Thymus (tissue), 11 donors: Measurements from ENCODE around the gene ARHGEF1. TPM values are rescaled to one million over a fixed set of nuclear protein-coding genes. Genes with fewer than 3 reads are reported as not detected.

Source experiments
- DNase-seq, 9 donors: peaks; one replicate each; pipeline ENCODE4 v3.0.0-alpha.2; 2013; ENCODE audit warnings: low spot score in 9 of 9, low read depth in 6 of 9, missing footprints in 1 of 9
- H3K27ac ChIP-seq, 2 donors: one replicate each; pipeline ENCODE4 v1.5.1; 2013; ENCODE audit warnings: control low read depth in 1 of 2, low read depth in 1 of 2, low read length in 1 of 2, mild to moderate bottlenecking in 1 of 2, moderate library complexity in 1 of 2
- H3K27me3 ChIP-seq, 2 donors: one replicate each; pipeline ENCODE4 v1.5.1; 2013; ENCODE audit warnings: low read length in 1 of 2; ENCODE audit not compliant: control insufficient read depth in 2 of 2, insufficient read depth in 1 of 2
- H3K36me3 ChIP-seq, 2 donors: one replicate each; pipeline ENCODE4 v1.5.1; 2013; ENCODE audit warnings: low read length in 1 of 2, mild to moderate bottlenecking in 1 of 2, moderate library complexity in 1 of 2; ENCODE audit not compliant: control insufficient read depth in 2 of 2, insufficient read depth in 2 of 2
- H3K4me1 ChIP-seq, 2 donors: one replicate each; pipeline ENCODE4 v1.5.1; 2013; ENCODE audit warnings: low read length in 2 of 2; ENCODE audit not compliant: control insufficient read depth in 2 of 2, insufficient read depth in 2 of 2
- H3K4me3 ChIP-seq, 2 donors: one replicate each; pipeline ENCODE4 v1.5.1; 2013; ENCODE audit warnings: low read length in 2 of 2, control low read depth in 1 of 2, mild to moderate bottlenecking in 1 of 2
- H3K9me3 ChIP-seq, 2 donors: one replicate each; pipeline ENCODE4 v1.5.1; 2013; ENCODE audit warnings: low read length in 1 of 2, mild to moderate bottlenecking in 1 of 2; ENCODE audit not compliant: control insufficient read depth in 2 of 2, insufficient read depth in 1 of 2
- WGBS: extraction: QIAGEN DNeasy Blood & Tissue Kit; methylation state at CpG from one replicate; pipeline ENCODE4 v1.1.7; 2013; 5-methylcytosine and 5-hydroxymethylcytosine counted together
- polyA plus RNA-seq: library from polyadenylated mRNA; stranded (reverse); fragments of 200-250 nt; gene quantifications from one replicate; pipeline ENCODE4 v1.2.3, GENCODE V29; 2013
- total RNA-seq: library from RNA; stranded (reverse); fragments of 120-200 nt; gene quantifications from one replicate; pipeline ENCODE4 v1.2.4, GENCODE V29; 2013
- donor health status: healthy.

Gene ARHGEF1
- total and polyA plus RNA-seq, 2 donors, result 94.3 to 630 TPM

GRCh38 chr19:41887711-41888382, 4.9 kb downstream of the ARHGEF1 start:
- Histone ChIP-seq H3K27me3 (no peaks in the 10 kb centered on the region), H3K36me3 (peaks cover 41 to 45% of the 10 kb centered on the region in 2 donors), H3K4me3 (peak overlapping the region; percentile 55 to 76), H3K27ac (peak overlapping the region; percentile 90 to 96), H3K9me3 (no peaks in the 10 kb centered on the region), H3K4me1 (peaks cover 25 to 71% of the 10 kb centered on the region in 2 donors)
- 9% methylated on average over 17 of the region's 17 CpGs for WGBS
- peak in 4 of 9 donors; percentile 59 to 87 (median 74) for DNase-seq

GRCh38 chr19:41888926-41889325, 5.9 kb downstream of the ARHGEF1 start:
- H3K27ac ChIP-seq, result peak overlapping the region; percentile 90 to 96
- no peak for DNase-seq
- H3K9me3 ChIP-seq, result no peaks in the 10 kb centered on the region
- H3K36me3 ChIP-seq, result peaks cover 46 to 49% of the 10 kb centered on the region in 2 donors
- H3K27me3 ChIP-seq, result no peaks in the 10 kb centered on the region
- H3K4me1 ChIP-seq, result peaks cover 25 to 74% of the 10 kb centered on the region in 2 donors
- H3K4me3 ChIP-seq, result peak overlapping the region in 1 of 2 donors; percentile 55
- 81% methylated on average over 12 of the region's 12 CpGs for WGBS

- Histone ChIP-seq H3K27me3 (no peaks in the 10 kb centered on the region), H3K27ac (no peak overlapping the region), H3K4me1 (peaks cover 22 to 70% of the 10 kb centered on the region in 2 donors), H3K36me3 (peaks cover 54 to 58% of the 10 kb centered on the region in 2 donors), H3K9me3 (no peaks in the 10 kb centered on the region), H3K4me3 (no peak overlapping the region)
- no peak for DNase-seq
- 96% methylated on average over 8 of the region's 8 CpGs for WGBS
These were observed 6.9 kb downstream of the ARHGEF1 start for GRCh38 chr19:41889896-41890295.

- peaks cover 13 to 59% of the 10 kb centered on the region in 2 donors for H3K4me1 ChIP-seq
- no peak overlapping the region for H3K27ac ChIP-seq
These were observed 8.0 kb downstream of the ARHGEF1 start for GRCh38 chr19:41890936-41891335.

GRCh38 chr19:41892173-41892902, 9.4 kb downstream of the ARHGEF1 start:
- no peak overlapping the region for H3K27ac ChIP-seq
- 97% methylated on average over 34 of the region's 34 CpGs for WGBS
- no peak for DNase-seq
- H3K36me3 ChIP-seq, result peaks cover 74 to 76% of the 10 kb centered on the region in 2 donors
- peaks cover 9 to 46% of the 10 kb centered on the region in 2 donors for H3K4me1 ChIP-seq
- H3K4me3 ChIP-seq, result no peak overlapping the region
- no peaks in the 10 kb centered on the region for H3K27me3 ChIP-seq
- no peaks in the 10 kb centered on the region for H3K9me3 ChIP-seq

More at GRCh38 chr19:41890936-41891335, 8.0 kb downstream of the ARHGEF1 start:
- DNase-seq, result no peak
- Histone ChIP-seq H3K9me3 (no peaks in the 10 kb centered on the region), H3K27me3 (no peaks in the 10 kb centered on the region), H3K36me3 (peaks cover 62 to 69% of the 10 kb centered on the region in 2 donors), H3K4me3 (no peak overlapping the region)
- WGBS, result 97% methylated on average over 4 of the region's 4 CpGs

- no peak overlapping the region for H3K27ac ChIP-seq
- WGBS, result 85% methylated on average over 6 of the region's 6 CpGs
- DNase-seq, result peak in 1 of 9 donors; percentile 40
- no peaks in the 10 kb centered on the region for H3K9me3 ChIP-seq
- H3K4me1 ChIP-seq, result peaks cover under 1 to 31% of the 10 kb centered on the region in 2 donors
- H3K27me3 ChIP-seq, result no peaks in the 10 kb centered on the region
- H3K4me3 ChIP-seq, result no peak overlapping the region
- H3K36me3 ChIP-seq, result peaks cover 80 to 86% of the 10 kb centered on the region in 2 donors
These were observed 10.9 kb downstream of the ARHGEF1 start for GRCh38 chr19:41893899-41894298.

GRCh38 chr19:41894350-41894749, 11.4 kb downstream of the ARHGEF1 start:
- DNase-seq, result no peak
- H3K36me3 ChIP-seq, result peaks cover 79 to 86% of the 10 kb centered on the region in 2 donors
- WGBS, result 96% methylated on average over 14 of the region's 14 CpGs
- H3K9me3 ChIP-seq, result no peaks in the 10 kb centered on the region
- H3K27me3 ChIP-seq, result no peaks in the 10 kb centered on the region
- peaks cover 0 to 26% of the 10 kb centered on the region in 2 donors for H3K4me1 ChIP-seq
- no peak overlapping the region for H3K27ac ChIP-seq
- no peak overlapping the region for H3K4me3 ChIP-seq

- WGBS, result 97% methylated on average over 19 of the region's 19 CpGs
These were observed 13.0 kb downstream of the ARHGEF1 start for GRCh38 chr19:41895745-41896580.

More at GRCh38 chr19:41895745-41896580, 13.0 kb downstream of the ARHGEF1 start:
- Histone ChIP-seq H3K9me3 (no peaks in the 10 kb centered on the region), H3K4me1 (peaks cover 0 to 16% of the 10 kb centered on the region in 2 donors), H3K27ac (no peak overlapping the region), H3K4me3 (no peak overlapping the region), H3K36me3 (peaks cover 79 to 85% of the 10 kb centered on the region in 2 donors), H3K27me3 (no peaks in the 10 kb centered on the region)
- DNase-seq, result no peak
